ENCODE data around the gene MS4A2. TPM values are rescaled to one million over a fixed set of nuclear protein-coding genes. Genes with fewer than 3 reads are reported as not detected.
"Not testable (repeated sequence)": the region's sequence is repeated elsewhere in the genome, so short reads cannot be mapped to it uniquely, and the experiment has no call there.

Gene MS4A2
- total and polyA plus RNA-seq, 9 donors = 0.05 to 0.40 (median 0.22) TPM; not detected in 1

DNA sequence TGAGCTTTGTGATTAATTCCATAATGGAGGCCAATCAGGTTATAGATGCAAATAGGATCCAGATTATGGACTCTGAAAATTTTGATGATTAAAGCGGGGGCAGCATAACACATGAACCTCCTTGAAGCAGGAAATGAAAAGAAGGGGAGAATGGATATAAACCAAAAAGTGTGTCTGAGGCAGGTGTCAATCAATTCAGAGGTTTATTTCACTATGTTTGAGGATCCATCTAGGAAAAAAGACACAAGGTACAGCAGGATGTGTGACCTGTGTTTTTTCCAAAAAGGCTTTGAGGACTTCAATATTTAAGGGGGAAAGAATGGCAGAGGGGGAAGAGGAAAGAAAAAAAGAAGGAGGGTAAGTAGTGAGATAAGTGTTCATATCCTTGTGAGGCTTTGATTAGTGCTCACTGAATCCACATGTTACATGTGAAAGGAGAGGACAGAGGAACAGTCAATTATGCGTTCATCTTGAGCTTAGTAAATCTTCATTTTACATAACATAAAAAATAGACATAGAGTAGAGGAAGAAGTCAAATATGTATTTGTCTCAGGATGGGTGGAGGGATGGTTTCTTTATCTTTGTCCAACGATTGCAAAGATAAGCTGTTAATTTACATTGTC is 34.1 kb downstream of the MS4A2 start:
- no peaks in the 10 kb centered on the region for H3K9me3 ChIP-seq (replicated peaks; ENCODE audit: control insufficient read depth, low read depth, low read length)
- H3K27me3 ChIP-seq (ENCODE audit: control insufficient read depth, insufficient read depth, low read length) = no peaks in the 10 kb centered on the region
- no peak overlapping the region for H3K4me3 ChIP-seq (ENCODE audit: low read length)
- no peaks in the 10 kb centered on the region for H3K4me1 ChIP-seq (ENCODE audit: control insufficient read depth, insufficient read depth, low read length)
- no peak for DNase-seq
- no peak overlapping the region for H3K27ac ChIP-seq (ENCODE audit: low read length)
- no peaks in the 10 kb centered on the region for H3K36me3 ChIP-seq (ENCODE audit: control insufficient read depth, insufficient read depth, low read length)
- 69% methylated on average over 2 of the region's 3 CpGs for WGBS (ENCODE audit: insufficient coverage)

GRCh38 chr11:60124802-60125432 is 36.5 kb downstream of the MS4A2 start:
- Histone ChIP-seq H3K27me3 (ENCODE audit: control insufficient read depth, insufficient read depth, low read length) (no peaks in the 10 kb centered on the region), H3K4me1 (ENCODE audit: control insufficient read depth, insufficient read depth, low read length) (no peaks in the 10 kb centered on the region), H3K27ac (ENCODE audit: low read length) (no peak overlapping the region), H3K9me3 (replicated peaks; ENCODE audit: control insufficient read depth, low read depth, low read length) (no peaks in the 10 kb centered on the region), H3K4me3 (ENCODE audit: low read length) (no peak overlapping the region), H3K36me3 (ENCODE audit: control insufficient read depth, insufficient read depth, low read length) (no peaks in the 10 kb centered on the region)
- WGBS (ENCODE audit: insufficient coverage) = 61% methylated on average over 10 of the region's 11 CpGs
- no peak for DNase-seq

DNA sequence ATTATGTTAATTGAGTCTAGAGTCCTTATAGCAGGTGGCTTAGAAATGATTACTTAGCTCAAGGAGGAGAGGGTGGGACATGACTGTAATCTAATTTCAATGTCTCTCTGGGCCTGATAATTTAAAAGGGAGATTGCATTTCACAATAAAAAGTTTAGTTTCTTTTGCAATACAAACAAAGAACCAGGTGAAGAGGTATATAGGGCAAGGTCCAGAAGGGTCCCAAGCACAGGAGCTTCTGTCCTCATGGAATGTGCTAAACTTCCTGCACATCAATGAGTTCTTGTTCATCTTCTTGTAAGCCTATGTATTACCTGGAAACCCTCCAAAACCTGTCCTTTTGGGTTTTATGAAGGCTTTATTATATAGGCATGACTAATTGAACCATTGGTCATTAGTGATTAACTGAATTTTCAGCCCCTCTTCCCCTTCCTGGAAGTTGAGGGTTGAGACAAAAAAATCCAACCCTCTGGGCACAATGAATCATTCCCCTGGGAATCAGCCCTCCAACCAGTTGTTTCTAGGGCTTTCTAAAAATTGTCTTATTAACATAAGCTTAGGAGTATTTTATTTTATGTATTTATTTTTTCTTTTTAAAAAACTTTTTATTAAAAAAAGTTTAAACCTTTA is 37.6 kb downstream of the MS4A2 start:
- no peak for DNase-seq
- Histone ChIP-seq H3K4me3 (ENCODE audit: low read length) (no peak overlapping the region), H3K27me3 (ENCODE audit: control insufficient read depth, insufficient read depth, low read length) (no peaks in the 10 kb centered on the region), H3K36me3 (ENCODE audit: control insufficient read depth, insufficient read depth, low read length) (no peaks in the 10 kb centered on the region), H3K4me1 (ENCODE audit: control insufficient read depth, insufficient read depth, low read length) (no peaks in the 10 kb centered on the region), H3K27ac (ENCODE audit: low read length) (no peak overlapping the region), H3K9me3 (replicated peaks; ENCODE audit: control insufficient read depth, low read depth, low read length) (no peaks in the 10 kb centered on the region)

- Histone ChIP-seq H3K27me3 (ENCODE audit: control insufficient read depth, insufficient read depth, low read length) (no peaks in the 10 kb centered on the region), H3K36me3 (ENCODE audit: control insufficient read depth, insufficient read depth, low read length) (no peaks in the 10 kb centered on the region), H3K27ac (ENCODE audit: low read length) (no peak overlapping the region), H3K4me1 (ENCODE audit: control insufficient read depth, insufficient read depth, low read length) (no peaks in the 10 kb centered on the region), H3K4me3 (ENCODE audit: low read length) (no peak overlapping the region), H3K9me3 (replicated peaks; ENCODE audit: control insufficient read depth, low read depth, low read length) (no peaks in the 10 kb centered on the region)
- no CpG with 5 or more reads among the region's 3 CpGs for WGBS (ENCODE audit: insufficient coverage)
- DNase-seq = no peak
Measured at GRCh38 chr11:60127311-60127811, 38.9 kb downstream of the MS4A2 start.

DNA sequence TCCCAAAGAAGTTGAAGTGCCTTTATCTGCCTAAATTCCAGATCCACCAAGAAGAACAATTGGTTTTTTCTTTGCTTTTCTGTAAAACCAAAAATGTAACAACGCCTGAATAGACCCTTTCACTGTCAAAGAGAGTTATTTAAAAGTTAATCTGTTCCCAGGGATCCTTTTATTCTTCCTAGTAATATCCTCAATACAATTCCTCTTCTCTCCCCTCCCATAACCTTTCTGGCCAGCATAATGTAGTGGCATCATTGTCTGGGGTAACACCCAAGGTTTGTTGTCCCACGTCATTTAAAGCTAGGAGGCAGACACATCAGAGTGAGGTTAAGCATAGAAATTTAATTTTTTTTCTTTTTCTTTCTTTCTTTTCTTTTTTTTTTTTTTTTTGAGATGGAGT is 39.9 kb downstream of the MS4A2 start:
- WGBS (ENCODE audit: insufficient coverage) = no CpG with 5 or more reads among the region's 2 CpGs
- no peak for DNase-seq
- Histone ChIP-seq H3K9me3 (replicated peaks; ENCODE audit: control insufficient read depth, low read depth, low read length) (no peaks in the 10 kb centered on the region), H3K27me3 (ENCODE audit: control insufficient read depth, insufficient read depth, low read length) (no peaks in the 10 kb centered on the region), H3K27ac (ENCODE audit: low read length) (no peak overlapping the region), H3K4me3 (ENCODE audit: low read length) (no peak overlapping the region), H3K36me3 (ENCODE audit: control insufficient read depth, insufficient read depth, low read length) (no peaks in the 10 kb centered on the region), H3K4me1 (ENCODE audit: control insufficient read depth, insufficient read depth, low read length) (no peaks in the 10 kb centered on the region)

GRCh38 chr11:60128866-60129265 is 40.4 kb downstream of the MS4A2 start:
- H3K4me3 ChIP-seq (ENCODE audit: low read length); H3K4me1 ChIP-seq (ENCODE audit: control insufficient read depth, insufficient read depth, low read length); H3K36me3 ChIP-seq (ENCODE audit: control insufficient read depth, insufficient read depth, low read length); H3K9me3 ChIP-seq (replicated peaks; ENCODE audit: control insufficient read depth, low read depth, low read length); DNase-seq; H3K27me3 ChIP-seq (ENCODE audit: control insufficient read depth, insufficient read depth, low read length); H3K27ac ChIP-seq (ENCODE audit: low read length): not testable (repeated sequence)
- WGBS (ENCODE audit: insufficient coverage) = no CpG with 5 or more reads among the region's 4 CpGs

DNA sequence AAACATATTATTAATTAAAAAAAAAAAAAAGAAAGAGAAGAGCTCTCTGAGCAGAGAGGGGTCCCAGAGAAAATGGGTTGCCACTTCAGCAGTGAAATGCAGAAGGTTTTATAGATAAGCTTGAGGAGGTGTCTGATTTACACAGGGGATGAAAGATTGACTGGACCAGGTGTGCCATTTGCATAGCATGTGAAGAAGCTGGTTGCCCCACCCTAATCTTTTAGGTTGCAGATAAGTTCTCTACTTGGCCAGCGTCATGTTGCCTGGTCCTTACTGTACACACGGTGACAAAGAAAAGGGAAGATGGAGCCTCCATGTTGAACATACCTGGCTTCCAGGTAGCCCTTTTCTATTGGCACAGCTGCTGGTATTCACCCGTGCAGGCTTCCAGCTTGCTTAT is 41.4 kb downstream of the MS4A2 start:
- no peaks in the 10 kb centered on the region for H3K9me3 ChIP-seq (replicated peaks; ENCODE audit: control insufficient read depth, low read depth, low read length)
- 90% methylated on average over 2 of the region's 3 CpGs for WGBS (ENCODE audit: insufficient coverage)

DNA sequence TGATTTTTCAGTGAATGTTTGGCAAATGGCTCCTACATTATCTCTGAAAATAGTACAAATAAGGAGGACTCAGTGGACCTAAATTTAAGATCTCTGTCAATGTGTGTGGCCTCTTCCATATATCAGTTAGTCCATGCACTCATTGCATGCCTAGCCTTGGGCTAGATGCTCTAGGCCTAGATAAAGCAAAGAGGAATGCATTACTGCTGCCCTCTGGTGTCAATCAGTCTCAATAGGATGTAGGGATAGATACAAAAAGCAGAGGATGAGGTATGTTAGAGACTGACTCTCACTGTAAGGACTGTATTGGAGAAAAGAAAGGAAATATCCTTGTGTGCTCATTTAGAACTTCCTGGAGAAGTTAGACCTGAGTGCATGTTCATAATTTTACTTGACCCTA is 42.0 kb downstream of the MS4A2 start:
- Histone ChIP-seq H3K36me3 (ENCODE audit: control insufficient read depth, insufficient read depth, low read length) (no peaks in the 10 kb centered on the region), H3K27ac (ENCODE audit: low read length) (no peak overlapping the region), H3K9me3 (replicated peaks; ENCODE audit: control insufficient read depth, low read depth, low read length) (no peaks in the 10 kb centered on the region), H3K27me3 (ENCODE audit: control insufficient read depth, insufficient read depth, low read length) (no peaks in the 10 kb centered on the region), H3K4me1 (ENCODE audit: control insufficient read depth, insufficient read depth, low read length) (no peaks in the 10 kb centered on the region), H3K4me3 (ENCODE audit: low read length) (no peak overlapping the region)
- peak; percentile 21 for DNase-seq

More for the DNA sequence above, 41.4 kb downstream of the MS4A2 start:
- no peaks in the 10 kb centered on the region for H3K27me3 ChIP-seq (ENCODE audit: control insufficient read depth, insufficient read depth, low read length)
- DNase-seq = no peak
- H3K36me3 ChIP-seq (ENCODE audit: control insufficient read depth, insufficient read depth, low read length) = no peaks in the 10 kb centered on the region
- H3K27ac ChIP-seq (ENCODE audit: low read length) = no peak overlapping the region
- no peaks in the 10 kb centered on the region for H3K4me1 ChIP-seq (ENCODE audit: control insufficient read depth, insufficient read depth, low read length)
- H3K4me3 ChIP-seq (ENCODE audit: low read length) = no peak overlapping the region

DNA sequence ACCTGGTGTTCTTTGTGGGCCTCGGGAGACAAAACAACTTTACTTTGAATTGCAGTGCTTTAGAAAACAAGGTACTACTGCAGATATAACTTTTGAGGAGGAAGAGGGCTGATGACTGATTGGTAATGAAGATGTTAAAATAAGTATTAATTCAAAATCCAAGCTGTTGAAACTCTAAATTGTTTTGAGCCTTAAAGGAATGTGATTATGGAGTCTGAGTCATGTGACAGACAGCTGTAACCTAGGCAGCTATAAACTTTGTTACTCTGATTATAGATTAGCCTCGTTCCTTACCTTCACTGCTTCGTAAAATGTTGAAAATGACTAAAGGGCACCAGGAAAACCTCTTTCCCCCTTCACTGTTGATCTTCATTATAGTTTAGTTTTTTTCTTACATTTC is 43.4 kb downstream of the MS4A2 start:
- H3K27ac ChIP-seq (ENCODE audit: low read length) = no peak overlapping the region
- H3K4me3 ChIP-seq (ENCODE audit: low read length) = no peak overlapping the region
- no peaks in the 10 kb centered on the region for H3K36me3 ChIP-seq (ENCODE audit: control insufficient read depth, insufficient read depth, low read length)
- H3K9me3 ChIP-seq (replicated peaks; ENCODE audit: control insufficient read depth, low read depth, low read length) = peaks cover 7% of the 10 kb centered on the region
- H3K4me1 ChIP-seq (ENCODE audit: control insufficient read depth, insufficient read depth, low read length) = no peaks in the 10 kb centered on the region
- DNase-seq = no peak
- H3K27me3 ChIP-seq (ENCODE audit: control insufficient read depth, insufficient read depth, low read length) = no peaks in the 10 kb centered on the region
- WGBS (ENCODE audit: insufficient coverage) = no CpG with 5 or more reads among the region's 3 CpGs

GRCh38 chr11:60133917-60134316 is 45.5 kb downstream of the MS4A2 start:
- Histone ChIP-seq H3K27me3 (ENCODE audit: control insufficient read depth, insufficient read depth, low read length) (no peaks in the 10 kb centered on the region), H3K27ac (ENCODE audit: low read length) (no peak overlapping the region), H3K4me3 (ENCODE audit: low read length) (no peak overlapping the region), H3K36me3 (ENCODE audit: control insufficient read depth, insufficient read depth, low read length) (no peaks in the 10 kb centered on the region), H3K4me1 (ENCODE audit: control insufficient read depth, insufficient read depth, low read length) (no peaks in the 10 kb centered on the region), H3K9me3 (replicated peaks; ENCODE audit: control insufficient read depth, low read depth, low read length) (peaks cover 7% of the 10 kb centered on the region)
- DNase-seq = no peak
- WGBS (ENCODE audit: insufficient coverage) = 17% methylated on average over 1 of the region's 1 CpG
